Fibroblast of pulmonary artery (primary cell): ENCODE measurements around the gene MOB2.

Experiments
- DNase-seq: peaks from one replicate; pipeline ENCODE4 v3.0.0-alpha.2; 2010; ENCODE audit warnings: low read depth
- H3K4me3 ChIP-seq: replicated peaks from 2 replicates; pipeline ENCODE4 v1.5.1; 2011; ENCODE audit warnings: low read depth, mild to moderate bottlenecking, control low read depth, low read length, moderate library complexity
- TF ChIP-seq, protein P1 (sequence below): IDR thresholded peaks from 2 replicates; pipeline ENCODE4 v1.5.1; 2011; ENCODE audit warnings: mild to moderate bottlenecking, control low read depth, low read length, inconsistent platforms; ENCODE audit errors: missing control alignments

MOB2 gene, protein sequence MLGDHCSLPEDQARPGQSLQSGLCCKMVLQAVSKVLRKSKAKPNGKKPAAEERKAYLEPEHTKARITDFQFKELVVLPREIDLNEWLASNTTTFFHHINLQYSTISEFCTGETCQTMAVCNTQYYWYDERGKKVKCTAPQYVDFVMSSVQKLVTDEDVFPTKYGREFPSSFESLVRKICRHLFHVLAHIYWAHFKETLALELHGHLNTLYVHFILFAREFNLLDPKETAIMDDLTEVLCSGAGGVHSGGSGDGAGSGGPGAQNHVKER

DNA sequence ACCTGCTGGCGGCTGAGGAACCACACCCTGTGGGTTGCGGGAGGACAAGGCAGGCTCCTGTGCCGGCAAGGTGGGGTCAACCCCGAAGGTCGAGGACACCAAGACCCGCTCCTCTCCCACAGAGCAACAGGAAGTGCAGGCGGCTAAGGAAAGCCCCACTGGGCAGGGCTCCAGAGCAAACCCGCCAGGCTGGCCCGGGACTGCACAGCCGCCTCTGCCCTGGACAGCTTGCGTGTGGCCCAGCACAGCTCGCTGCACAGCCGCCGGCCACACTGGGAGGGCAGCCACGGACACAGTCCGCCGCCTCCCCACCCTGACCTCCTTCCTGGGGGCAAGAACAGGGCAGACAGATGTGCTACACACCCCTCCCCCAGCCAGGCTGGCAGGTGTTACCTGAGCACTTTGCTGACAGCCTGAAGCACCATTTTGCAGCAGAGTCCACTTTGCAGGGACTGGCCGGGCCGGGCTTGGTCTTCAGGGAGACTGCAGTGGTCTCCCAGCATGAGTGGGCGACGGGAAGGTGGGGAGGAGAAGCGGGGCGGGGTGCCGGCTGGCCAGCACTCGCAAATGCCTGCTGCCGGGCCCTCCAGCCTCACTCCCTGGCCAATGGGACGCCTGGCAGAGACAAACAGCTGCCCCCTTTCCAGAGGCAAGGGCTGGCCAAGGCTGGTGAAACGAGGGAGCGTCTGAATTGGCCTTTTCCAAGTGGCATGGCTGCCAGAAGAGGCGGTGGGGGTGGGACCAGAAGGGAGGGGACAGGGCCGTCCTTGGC, at the start of gene MOB2:
TSS of gene MOB2 (minus strand) at position 726 of the 772 bp plus-strand sequence. CDS start at position 503, 223 bp downstream.
- TF ChIP-seq, protein P1, sequence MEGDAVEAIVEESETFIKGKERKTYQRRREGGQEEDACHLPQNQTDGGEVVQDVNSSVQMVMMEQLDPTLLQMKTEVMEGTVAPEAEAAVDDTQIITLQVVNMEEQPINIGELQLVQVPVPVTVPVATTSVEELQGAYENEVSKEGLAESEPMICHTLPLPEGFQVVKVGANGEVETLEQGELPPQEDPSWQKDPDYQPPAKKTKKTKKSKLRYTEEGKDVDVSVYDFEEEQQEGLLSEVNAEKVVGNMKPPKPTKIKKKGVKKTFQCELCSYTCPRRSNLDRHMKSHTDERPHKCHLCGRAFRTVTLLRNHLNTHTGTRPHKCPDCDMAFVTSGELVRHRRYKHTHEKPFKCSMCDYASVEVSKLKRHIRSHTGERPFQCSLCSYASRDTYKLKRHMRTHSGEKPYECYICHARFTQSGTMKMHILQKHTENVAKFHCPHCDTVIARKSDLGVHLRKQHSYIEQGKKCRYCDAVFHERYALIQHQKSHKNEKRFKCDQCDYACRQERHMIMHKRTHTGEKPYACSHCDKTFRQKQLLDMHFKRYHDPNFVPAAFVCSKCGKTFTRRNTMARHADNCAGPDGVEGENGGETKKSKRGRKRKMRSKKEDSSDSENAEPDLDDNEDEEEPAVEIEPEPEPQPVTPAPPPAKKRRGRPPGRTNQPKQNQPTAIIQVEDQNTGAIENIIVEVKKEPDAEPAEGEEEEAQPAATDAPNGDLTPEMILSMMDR, result no peak

DNA sequence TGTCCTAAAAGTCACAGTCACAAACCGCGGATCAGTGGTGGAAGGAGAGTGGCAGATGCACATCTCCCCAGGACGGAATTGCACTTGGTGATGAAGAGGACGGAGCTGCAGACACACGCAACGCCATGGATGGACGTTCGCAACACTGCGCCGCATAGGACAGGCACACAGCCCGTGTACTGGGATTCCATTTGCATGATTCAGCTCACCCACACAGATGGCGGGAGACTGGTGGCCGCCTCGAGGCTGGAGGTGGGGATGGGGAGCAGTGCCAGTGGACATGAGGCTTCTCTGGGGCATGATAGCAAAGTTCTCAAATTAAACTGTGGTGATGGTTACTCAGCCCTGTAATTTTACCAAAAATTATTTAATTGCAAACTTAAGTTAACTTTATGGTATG, 48.1 kb upstream of the MOB2 start:
- H3K4me3 ChIP-seq, result no peak overlapping the region

More for the DNA sequence above, at the start of gene MOB2:
- DNase-seq, result peak; percentile 11
- no peak within 1 kb of the TSS for H3K4me3 ChIP-seq

DNA sequence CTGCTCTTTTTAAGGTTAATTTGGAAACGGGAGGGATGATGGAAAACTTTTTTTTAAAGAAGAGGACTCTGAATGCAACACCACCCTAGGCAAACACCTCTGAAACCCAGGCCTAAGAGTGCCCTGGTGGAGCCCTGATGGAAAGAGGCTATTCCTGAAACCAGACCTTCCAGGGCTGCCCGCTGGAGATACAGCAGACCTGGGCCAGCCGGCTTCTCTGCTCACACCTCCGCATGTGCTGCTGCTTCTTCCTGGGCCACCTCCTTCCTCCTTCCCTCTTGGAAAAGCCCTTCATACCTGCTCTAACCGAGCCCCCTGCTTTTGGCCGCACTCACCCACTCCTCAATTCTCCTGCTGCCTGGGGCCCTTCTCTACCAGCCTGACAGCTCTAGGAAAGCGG, 47.6 kb upstream of the MOB2 start:
- TF ChIP-seq, protein P1, result no peak
- no peak for DNase-seq
- no peak overlapping the region for H3K4me3 ChIP-seq

More for the DNA sequence above, 48.1 kb upstream of the MOB2 start:
- TF ChIP-seq, protein P1, result no peak
- no peak for DNase-seq

DNA sequence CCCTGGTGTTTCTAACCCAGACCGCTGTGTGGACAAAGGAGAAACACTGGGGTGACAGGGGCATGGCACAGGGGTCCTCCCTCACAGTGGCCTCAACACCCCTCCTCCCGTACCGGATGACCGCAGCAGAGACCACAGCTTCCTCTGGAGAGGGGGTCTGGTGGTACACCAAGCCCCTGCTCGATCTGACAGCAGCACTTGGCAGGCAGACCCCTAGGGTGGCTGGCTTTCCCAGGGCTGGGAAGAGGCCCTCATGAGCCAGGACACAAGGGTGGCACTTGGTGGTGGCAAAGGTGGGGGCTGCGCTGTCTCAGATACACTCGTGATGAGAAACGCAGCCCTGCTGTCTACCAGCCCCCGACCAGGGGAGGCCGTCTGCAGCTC, 46.8 kb upstream of the MOB2 start:
- DNase-seq, result no peak
- no peak overlapping the region for H3K4me3 ChIP-seq
- TF ChIP-seq, protein P1, result no peak

DNA sequence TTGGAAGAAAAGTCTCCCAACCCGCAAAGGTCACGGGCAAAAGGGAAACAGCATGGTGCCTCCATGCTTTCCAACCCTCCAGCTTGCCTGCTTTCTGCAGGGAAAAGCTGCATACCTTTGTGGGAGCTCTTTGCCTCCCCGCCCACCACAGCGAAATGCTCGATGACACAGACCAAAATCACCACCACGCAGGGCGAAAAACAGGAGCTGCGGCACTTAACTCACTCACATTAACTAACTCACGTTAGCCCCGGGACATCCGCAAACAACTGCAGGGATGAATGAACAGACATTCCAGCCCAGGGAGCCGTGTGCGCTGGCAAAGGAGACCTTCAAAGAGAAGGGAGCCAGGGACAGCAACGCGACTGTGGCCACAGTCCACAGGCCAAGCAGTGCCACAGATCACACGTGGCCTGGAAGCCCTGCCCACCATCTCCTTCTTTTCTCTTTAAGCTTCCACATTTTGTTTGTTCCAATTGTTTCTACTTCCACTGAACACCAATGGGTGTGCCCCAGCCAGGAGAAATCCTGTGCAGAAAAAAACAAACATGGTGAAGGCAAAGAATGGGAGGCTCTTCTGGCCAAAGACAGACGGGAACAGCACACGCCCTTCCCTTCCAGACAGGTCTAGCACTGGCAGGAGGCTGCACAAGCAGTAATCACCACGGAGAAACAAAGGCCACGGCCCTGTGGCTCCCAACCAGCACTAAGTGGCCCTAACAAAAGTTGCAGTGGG, 46.2 kb upstream of the MOB2 start:
- TF ChIP-seq, protein P1, result no peak
- DNase-seq, result no peak
- no peak overlapping the region for H3K4me3 ChIP-seq

DNA sequence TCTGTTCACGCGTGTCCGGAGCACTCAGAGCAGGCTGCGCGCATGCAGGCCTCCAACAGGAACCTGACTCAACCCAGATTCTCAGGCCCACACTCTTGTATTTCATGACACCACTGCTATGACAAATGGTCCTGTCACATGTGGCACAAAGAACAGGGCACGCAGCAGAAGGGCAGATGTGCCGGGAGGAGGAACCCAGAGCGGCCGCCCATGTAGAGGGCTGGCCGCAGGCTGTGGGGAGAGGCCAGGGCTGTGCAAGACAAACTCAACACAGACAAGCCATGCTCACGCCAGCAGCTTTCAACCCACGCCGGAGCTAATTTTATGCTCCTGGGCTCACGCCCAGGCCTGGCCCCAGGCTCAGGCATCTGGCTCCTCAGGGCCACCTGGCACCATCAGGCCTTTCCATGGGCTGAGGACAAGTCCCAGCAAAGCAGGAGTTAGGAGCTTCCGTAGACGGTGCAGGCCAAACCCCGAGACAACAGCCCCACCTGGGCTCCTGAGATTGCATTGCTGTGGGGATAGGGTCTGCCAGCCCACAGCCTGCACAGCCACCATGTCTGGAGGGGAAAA, 45.5 kb upstream of the MOB2 start:
- TF ChIP-seq, protein P1, result no peak
- H3K4me3 ChIP-seq, result no peak overlapping the region
- DNase-seq, result no peak
